ENCODE measurements around the gene MAN1C1. TPM values are rescaled to one million over a fixed set of nuclear protein-coding genes. Genes with fewer than 3 reads are reported as not detected.

Gene MAN1C1
- total and polyA plus RNA-seq, 2 donors from 2014 or later, result 31.7 to 65.5 TPM

GRCh38 chr1:25613091-25613490 lies 3.5 kb upstream of the MAN1C1 start:
- Histone ChIP-seq H3K4me1 (ENCODE audit: control insufficient read depth in 2 of 3, insufficient read depth in 2 of 3, low read depth in 1 of 3, low read length in 3 of 3) (peaks cover 0 to 6% (median 0%) of the 10 kb centered on the region in 3 donors), H3K9ac (ENCODE audit: low read length in 3 of 3) (no peak overlapping the region), H3K36me3 (ENCODE audit: control insufficient read depth in 2 of 3, insufficient read depth in 3 of 3, low read length in 3 of 3) (no peaks in the 10 kb centered on the region), H3K27ac (ENCODE audit: low read depth in 2 of 2, low read length in 2 of 2) (no peak overlapping the region), H3K4me3 (ENCODE audit: low read length in 3 of 3) (no peak overlapping the region), H3K9me3 (ENCODE audit: control insufficient read depth in 2 of 3, insufficient read depth in 1 of 3, low read length in 3 of 3) (no peaks in the 10 kb centered on the region), H3K27me3 (ENCODE audit: control insufficient read depth, insufficient read depth, low read length) (peaks cover 2% of the 10 kb centered on the region)
- no peak for FAIRE-seq
- intact Hi-C loops (cut with DNase I), result loop anchor here (10.0 kb wide), 1 partner anchor 182 kb away; no protein-coding TSS in a partner anchor
- no peak for TF ChIP-seq CTCF (IDR thresholded peaks at IDR 0.05; ENCODE audit: borderline replicate concordance, extremely low read depth, insufficient read depth)
- DNase-seq, result no peak

- Histone ChIP-seq H3K36me3 (ENCODE audit: control insufficient read depth in 2 of 3, insufficient read depth in 3 of 3, low read length in 3 of 3) (no peaks in the 10 kb centered on the region), H3K9me3 (ENCODE audit: control insufficient read depth in 2 of 3, insufficient read depth in 1 of 3, low read length in 3 of 3) (no peaks in the 10 kb centered on the region), H3K4me1 (ENCODE audit: control insufficient read depth in 2 of 3, insufficient read depth in 2 of 3, low read depth in 1 of 3, low read length in 3 of 3) (peaks cover 0 to 19% (median 8%) of the 10 kb centered on the region in 3 donors), H3K9ac (ENCODE audit: low read length in 3 of 3) (no peak overlapping the region), H3K27me3 (ENCODE audit: control insufficient read depth, insufficient read depth, low read length) (peaks cover 2% of the 10 kb centered on the region), H3K4me3 (ENCODE audit: low read length in 3 of 3) (no peak overlapping the region), H3K27ac (ENCODE audit: low read depth in 2 of 2, low read length in 2 of 2) (no peak overlapping the region)
- FAIRE-seq (no peak), DNase-seq (no peak)
- no peak for TF ChIP-seq CTCF (IDR thresholded peaks at IDR 0.05; ENCODE audit: borderline replicate concordance, extremely low read depth, insufficient read depth)
- intact Hi-C loops (cut with DNase I), result loop anchor here (10.0 kb wide), 1 partner anchor 180 kb away; no protein-coding TSS in a partner anchor
These were observed 2.0 kb upstream of the MAN1C1 start for GRCh38 chr1:25614501-25615171.

- Histone ChIP-seq H3K4me1 (ENCODE audit: control insufficient read depth in 2 of 3, insufficient read depth in 2 of 3, low read depth in 1 of 3, low read length in 3 of 3) (peaks cover 0 to 21% (median 9%) of the 10 kb centered on the region in 3 donors), H3K27ac (ENCODE audit: low read depth in 2 of 2, low read length in 2 of 2) (no peak overlapping the region), H3K27me3 (ENCODE audit: control insufficient read depth, insufficient read depth, low read length) (peaks cover 2% of the 10 kb centered on the region), H3K9ac (ENCODE audit: low read length in 3 of 3) (no peak overlapping the region), H3K36me3 (ENCODE audit: control insufficient read depth in 2 of 3, insufficient read depth in 3 of 3, low read length in 3 of 3) (no peaks in the 10 kb centered on the region), H3K4me3 (ENCODE audit: low read length in 3 of 3) (no peak overlapping the region), H3K9me3 (ENCODE audit: control insufficient read depth in 2 of 3, insufficient read depth in 1 of 3, low read length in 3 of 3) (no peaks in the 10 kb centered on the region)
- FAIRE-seq (no peak), DNase-seq (no peak)
- TF ChIP-seq CTCF (IDR thresholded peaks at IDR 0.05; ENCODE audit: borderline replicate concordance, extremely low read depth, insufficient read depth), result no peak
- intact Hi-C loops (cut with DNase I), result loop anchor here (10.0 kb wide), 1 partner anchor 180 kb away; no protein-coding TSS in a partner anchor
These were observed 1.4 kb upstream of the MAN1C1 start for GRCh38 chr1:25615172-25615541.

Data from kidney (tissue), 14 donors.